HG02763 (cell line): ENCODE data around the gene ARFRP1.
A peak's percentile ranks its signal among the peaks of the same experiment; 100 is the strongest.

Experiments used
- ATAC-seq: cut with Tn5 transposase; IDR thresholded peaks from one replicate; pipeline ENCODE4 v1.9.1; 2021; ENCODE audit warnings: mild to moderate bottlenecking, moderate library complexity; ENCODE audit not compliant: unreplicated experiment

ARFRP1 gene, protein sequence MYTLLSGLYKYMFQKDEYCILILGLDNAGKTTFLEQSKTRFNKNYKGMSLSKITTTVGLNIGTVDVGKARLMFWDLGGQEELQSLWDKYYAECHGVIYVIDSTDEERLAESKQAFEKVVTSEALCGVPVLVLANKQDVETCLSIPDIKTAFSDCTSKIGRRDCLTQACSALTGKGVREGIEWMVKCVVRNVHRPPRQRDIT

DNA sequence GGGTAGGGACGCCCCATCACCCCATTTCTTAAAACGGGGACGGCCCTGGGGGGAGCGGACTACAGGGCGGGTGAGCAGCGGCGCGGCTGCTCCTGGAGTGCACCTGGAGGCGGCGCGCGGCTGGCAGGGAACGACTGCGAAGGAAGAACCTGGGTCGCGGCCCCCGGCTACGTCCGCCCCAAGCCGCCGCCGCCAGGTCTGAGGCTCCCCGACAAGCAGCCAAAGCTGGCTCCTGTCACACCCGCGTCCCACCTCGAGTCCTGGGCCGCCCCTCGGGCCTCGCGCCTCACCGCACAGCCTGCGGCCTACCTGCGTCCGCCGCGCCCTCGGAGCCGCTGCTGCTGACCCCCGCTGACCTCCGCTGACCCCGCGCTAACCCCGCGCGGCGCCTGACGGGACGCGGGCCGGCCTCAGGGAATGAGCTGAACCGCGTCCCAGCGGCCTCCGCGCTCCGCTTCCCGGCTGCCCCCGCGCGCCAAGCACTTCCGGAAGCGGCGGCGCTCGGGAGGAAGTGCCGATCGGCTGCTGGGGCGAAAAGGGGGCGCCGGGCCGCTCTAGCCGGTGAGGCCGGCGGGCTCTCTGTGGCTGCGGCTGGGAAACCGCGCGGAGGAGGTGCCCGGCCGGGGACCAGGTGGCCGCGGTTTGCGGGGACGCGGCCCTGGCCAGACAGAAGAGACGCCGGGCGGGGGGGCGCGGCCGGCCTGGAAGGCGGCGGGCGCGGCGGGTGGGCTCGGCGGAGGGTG is at the start of gene ARFRP1, which contains the start of gene ZGPAT:
Gene ARFRP1, minus strand, starts transcription at position 419 of the 743 bp plus-strand sequence. CDS start 885 bp downstream, outside the sequence.
Gene ZGPAT, plus strand, starts transcription at position 482 of the 743 bp plus-strand sequence. CDS start 542 bp downstream, outside the sequence.
- peak; percentile 45 for ATAC-seq

DNA sequence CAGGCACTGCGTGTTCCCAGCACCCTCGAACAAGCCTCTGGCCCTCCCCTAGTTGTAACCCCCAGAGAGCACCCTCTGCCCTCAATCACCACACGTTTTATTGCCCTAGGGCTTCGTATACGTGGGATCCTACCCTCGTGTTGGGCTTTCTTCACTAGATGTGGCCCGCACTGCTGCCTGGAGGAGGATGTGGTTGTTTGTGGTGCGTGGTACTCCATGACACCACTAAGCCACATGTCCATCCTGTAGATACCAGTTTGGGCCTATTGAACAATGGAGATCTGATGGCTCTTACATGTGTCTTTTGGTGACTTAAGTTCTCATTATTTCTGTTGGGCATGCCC is 48.8 kb upstream of the ARFRP1 start:
- no peak for ATAC-seq

DNA sequence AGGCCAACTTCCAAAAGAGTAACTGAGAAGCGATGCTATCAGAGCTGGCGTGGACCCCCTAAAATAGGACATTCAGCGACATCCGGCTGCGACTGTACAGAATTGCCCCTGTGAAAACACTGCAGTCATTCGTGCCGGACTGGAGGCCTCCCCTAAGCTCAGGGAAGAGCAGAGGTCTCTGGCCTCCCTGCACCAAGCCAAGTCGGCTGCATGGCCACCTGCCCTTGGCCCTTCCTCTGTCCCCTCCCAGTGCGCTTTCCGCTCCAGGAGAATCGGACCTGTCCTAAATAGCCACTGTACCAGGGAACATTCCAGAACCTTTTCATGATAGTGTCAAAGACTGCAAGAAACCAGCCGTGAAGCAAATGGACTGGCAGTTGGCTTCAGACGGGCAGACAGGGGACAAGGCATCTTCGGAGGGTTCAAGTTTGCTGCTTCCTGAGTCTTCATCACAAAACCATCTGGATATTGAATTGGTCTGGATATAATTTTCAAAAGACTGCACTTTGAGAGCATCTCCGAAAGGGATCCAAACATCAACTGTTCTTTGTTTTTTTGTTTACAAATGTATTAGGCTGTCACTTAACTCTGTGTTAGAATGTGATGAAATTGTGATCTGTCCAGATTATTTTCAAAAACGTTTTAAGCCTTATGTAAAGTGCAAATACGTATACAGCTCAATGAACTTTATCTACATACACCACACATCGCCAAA is 48.3 kb upstream of the ARFRP1 start:
- no peak for ATAC-seq

DNA sequence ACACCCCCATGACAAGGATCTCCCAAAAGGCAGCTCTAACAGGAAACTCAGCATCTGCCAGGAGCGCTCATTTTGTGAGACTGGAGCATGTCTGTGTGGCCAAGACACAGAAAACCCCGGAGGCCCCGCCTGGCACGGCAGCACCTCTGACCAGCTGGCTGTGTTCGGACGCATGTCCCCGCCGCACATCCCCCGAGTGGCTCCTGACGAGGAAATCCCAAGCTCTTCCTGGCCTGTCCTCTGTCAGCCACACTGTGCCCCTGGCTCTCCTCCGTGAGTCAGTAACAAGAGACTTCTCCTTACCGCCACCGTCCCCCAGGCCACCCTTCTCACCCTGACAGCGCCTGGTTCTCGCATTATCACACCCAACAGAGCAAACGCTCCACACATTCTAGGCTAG is 46.2 kb upstream of the ARFRP1 start:
- no peak for ATAC-seq

DNA sequence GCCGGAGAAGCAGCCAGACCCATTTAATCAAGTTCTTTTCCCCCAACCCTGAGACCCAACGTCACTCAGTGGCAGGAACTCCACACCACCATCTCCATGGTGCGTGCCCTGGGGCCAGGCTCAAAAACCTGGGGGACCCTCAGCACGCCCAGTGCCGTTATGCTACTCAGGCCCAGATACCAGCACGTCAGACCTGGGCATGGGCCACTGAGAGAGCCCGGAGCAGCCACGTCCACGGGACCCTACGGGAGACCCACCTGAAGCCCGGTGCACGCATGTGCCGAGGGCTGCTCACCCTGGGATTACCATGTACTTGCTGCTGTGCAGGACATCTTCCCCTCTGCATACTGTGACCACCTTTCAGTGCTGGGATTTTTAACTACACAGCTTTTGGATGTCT is 45.6 kb upstream of the ARFRP1 start:
- ATAC-seq, result no peak

DNA sequence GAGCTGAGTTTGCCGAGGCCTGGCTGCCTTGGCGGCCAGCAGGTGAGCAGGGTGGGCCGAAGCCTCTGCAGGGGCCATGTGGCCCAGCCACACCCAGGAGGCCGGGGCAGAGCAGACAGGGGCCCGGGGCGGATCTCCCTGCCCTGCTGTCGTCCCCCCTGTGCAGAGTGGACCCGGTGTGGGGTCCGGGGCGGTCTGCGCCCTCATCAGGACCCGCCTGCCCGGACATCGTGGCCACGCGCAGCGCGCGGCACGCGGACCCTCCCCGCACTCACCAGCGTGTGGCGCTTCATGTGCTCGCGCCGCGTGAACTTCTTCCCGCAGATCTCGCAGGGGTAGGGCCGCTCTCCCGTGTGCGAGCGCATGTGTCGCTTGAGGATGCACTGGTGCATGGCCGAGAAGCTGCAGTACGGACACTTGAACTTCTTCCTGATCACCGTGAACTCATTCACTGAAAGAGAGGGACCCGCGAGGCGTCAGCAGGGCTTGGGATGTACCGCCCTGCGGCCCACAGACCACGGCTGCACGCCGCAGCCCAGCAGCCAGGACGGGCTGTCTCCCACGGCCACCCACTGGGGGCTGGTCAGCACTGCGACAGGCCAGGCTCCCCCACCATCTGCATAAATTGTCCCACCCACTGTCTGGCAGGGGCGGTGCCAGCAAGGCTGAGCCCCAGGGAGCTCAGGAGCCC is 44.8 kb upstream of the ARFRP1 start:
- no peak for ATAC-seq

DNA sequence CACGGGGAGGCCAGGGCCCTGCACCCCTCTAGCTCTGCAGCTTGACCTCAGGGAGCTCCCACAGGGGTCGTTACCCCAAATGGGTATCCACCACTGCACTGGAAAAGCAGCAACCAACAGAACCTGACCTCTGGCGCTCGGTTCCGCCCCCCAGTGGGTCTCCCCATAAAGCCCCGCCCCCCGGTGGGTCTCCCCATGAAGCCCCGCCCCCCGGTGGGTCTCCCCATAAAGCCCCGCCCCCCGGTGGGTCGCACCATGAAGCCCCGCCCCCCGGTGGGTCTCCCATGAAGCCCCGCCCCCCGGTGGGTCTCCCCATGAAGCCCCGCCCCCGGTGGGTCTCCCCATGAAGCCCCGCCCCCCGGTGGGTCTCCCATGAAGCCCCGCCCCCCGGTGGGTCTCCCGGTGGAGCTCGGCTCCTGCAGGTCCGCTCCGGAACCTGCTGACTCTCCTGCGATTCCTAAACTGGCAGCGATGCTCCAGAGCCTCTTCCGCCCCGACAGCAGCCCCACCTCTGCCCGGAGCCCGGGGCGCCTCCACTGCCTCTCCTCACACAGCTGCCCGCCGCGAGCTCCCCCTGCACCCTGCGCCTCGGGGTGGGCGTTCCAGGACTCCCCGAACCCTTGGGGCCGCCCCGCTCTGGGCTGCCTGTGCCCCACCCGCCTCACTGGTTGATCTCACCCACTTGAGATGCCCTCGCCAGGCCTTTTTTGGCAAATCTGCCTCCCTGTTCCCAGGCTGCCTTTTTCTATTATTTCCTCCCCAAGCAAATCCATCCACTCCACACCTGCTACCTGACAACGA is 43.9 kb upstream of the ARFRP1 start:
- ATAC-seq, result no peak

DNA sequence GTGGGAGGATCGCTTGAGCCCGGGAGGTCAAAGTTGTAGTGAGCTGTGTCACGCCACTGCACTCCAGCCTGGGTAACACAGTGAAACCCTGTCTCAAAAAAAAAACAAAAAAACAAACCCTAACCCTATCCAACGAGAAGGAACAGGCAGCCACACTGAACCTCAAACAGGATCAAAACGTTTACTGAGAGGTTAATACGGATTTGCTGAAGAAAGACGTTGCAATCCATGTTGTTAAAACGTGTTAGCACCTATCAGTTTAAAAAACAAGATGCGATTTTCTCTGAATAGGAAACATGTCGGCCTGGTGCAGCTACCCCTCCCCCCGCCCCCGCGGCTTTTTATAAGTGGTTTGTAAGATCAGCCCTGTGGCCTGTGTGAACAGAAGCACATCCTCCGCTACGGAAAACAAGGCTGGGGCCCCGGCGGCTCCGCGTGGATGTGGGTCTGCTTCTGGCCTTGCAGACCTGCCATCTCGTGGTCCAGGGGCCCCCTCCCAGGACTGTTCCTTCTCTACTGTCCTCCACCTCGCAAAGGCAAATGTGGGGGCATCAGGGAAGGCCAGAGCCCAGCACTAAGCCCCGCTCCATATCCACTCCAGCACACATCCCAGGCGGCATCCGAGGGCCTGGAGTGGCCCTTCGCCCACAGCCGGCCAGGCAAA is 43.2 kb upstream of the ARFRP1 start:
- ATAC-seq, result no peak

DNA sequence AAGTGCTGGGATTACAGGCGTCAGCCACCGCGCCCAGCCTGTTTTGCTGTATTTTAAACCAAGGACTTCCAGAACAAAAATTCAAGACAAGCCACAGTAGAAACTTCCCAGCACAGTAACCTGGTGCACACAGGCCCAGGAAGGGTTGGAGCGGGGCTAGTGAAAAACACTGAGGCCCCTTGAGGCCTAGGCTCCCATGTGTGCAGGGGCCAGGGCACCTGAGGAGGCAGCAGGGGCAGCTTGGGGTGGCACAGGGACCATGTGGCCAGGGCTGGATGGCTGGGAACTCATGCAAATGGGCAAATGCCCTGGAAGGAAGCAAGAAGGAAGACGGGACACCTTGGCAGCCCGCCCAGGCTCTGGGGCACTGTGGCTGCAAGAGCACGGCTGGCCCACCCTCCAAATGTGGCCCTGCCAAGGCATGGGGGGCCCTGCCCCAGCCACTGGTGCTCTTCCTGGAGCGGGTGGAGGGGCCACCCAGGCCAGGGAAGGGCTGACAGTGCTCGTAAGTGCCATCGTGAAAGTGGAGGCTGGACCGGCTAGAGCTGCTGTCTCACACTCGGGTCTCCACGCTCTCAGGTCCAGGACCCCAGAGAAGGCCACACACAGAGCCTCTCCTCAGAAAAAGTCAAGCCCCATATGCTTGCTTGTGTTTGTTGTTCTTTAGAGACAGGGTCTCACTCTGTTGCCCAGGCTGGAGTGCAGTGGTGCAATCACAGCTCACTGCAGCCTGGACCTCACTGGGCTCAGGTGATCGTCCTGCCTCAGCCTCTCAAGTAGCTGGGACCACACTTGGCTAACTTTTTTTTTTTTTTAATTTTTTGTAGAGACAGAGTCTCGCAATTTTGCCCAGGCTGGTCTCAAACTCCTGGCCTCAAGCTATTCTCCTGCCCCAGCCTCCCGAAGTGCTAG is 42.1 kb upstream of the ARFRP1 start:
- ATAC-seq, result no peak

DNA sequence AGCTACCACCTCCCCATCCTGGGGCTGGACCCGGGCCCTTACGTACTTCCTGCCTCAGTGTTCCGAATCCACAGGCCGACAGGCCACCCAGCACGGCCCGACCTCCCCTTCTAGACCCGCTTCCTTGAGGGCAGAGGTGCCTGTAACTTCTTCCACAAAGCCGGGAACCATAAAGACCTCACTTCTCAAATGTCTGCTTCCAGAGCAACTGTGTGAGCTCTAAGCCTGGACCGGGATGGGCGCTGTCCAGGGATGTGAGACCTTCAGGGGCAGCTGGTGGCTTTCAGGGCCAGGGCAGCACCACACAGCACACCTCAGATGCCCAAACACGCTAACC is 41.1 kb upstream of the ARFRP1 start:
- no peak for ATAC-seq

DNA sequence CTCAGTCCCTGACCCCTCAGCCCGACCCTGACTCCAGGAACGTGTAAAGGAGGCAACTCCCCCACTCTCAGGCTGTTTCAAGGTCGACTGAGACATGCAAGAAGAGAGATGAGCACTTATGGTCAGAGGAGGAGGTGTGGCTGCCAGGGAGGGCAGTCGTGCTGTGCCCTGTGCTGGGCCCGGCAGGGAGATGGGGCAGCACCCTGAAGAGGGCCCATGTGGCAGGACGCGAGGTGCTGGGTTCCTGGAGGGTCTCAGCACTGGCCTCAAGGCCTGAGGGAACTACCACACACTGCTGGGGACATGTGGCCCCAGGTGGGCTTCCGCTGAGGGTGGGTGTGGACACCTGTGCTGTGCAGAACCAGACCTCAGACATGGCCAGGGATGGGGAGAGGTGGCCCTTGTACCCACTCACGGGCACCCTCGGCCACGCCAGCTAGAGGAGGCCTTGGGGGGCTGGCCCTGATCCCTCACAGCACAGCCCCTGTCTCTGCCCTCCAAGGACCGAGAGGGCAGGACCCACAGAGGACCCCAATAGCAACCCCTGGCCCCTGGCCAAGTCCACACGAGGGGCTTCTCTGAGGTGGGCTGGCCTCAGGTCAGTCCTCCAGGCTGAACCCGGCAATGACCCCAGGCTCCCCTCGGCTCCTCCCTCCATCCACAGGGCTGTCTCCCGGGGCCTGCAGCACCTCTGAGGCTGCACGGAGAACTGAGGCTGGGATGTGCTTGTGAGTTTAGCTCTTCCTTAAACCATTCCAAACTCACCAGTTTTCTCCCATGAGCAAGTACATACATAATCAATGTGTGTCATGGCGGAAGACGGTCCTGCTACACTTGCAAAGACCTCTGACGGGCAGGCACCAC is 40.5 kb upstream of the ARFRP1 start:
- ATAC-seq, result no peak

DNA sequence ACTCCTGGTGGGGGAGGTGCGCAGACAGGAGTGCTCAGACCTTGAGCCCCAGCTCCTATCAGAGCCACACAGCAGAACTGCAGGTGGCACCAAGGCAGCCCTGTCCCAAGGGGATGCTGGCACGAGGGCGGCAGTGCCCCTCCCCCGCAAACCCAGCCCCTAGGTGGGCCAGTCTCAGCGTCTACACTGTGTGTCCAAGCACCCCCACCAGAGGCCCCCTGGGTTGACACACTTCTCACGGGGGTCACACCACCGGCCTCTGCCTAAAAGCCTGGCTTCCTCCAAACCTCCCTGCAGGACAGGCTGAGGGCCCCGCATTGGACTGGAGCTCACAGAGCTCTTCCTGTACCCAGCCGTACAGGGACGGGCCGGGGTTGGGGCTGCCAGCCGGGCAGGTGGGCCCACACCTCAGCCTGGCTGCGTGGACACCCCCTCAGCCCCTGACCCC is 39.9 kb upstream of the ARFRP1 start:
- no peak for ATAC-seq

DNA sequence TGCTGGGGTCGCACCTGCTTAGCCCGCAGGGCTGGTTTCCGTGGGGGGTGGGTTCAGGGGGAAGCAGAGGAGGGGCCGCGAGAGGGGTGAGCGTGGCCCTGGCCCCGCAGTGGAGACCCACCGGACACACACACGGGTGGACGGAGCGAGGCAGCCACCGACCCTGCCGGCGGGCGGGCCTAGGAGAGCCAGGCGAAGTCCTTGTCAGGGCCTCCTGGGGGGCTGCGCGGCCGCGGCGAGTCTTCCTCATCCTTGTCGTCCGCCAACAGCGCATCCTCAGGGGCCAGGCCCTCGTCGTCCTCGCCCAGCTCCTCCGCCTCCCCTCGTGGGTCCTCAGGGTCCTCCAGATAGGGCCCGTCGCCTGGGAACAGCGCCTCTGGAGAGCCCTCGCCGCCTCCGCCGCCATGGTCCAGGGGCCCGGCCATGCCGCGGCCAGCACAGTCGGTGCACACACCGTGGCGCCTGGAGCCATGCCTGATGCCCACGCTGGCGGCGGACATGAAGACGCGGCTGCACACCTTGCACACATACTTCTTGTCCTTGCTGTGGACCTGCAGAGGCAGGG is 39.1 kb upstream of the ARFRP1 start:
- no peak for ATAC-seq

DNA sequence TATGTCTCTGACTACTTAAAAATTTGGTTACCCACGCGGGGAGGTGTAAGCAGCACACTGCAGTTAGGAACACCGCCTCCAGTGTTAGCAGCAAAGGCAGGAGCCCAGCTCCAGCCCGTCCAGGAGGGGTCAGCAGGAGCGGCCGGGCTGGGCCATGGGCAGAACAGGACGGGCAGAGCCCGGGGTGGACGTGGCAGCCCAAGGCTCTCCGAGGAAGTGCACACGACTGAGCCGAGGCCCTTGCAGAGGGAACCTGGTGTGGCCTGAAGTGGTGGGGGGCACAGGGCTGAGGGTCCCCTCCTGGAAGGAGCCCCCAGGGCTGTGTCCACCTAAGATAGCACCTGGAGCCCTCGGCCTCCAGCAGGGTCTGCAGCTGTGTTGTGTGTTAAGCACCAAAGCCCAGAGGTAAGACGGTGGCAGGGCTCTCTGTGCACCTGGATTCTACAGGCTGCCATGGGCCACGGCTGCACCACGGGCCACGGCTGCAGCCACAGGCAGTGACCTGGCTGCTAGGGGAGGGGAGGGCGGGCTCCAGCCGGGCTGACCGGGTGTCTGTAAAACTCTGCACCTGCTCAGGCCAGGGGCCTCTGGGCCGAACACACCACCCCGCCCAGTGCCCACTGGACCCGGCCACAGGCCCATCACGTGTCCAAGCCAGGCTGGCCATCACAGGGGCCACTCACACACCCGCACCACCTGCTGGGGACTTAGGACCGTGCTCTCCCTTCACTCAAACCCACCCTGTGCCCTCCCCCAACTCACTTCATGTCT is 38.4 kb upstream of the ARFRP1 start:
- ATAC-seq, result no peak

DNA sequence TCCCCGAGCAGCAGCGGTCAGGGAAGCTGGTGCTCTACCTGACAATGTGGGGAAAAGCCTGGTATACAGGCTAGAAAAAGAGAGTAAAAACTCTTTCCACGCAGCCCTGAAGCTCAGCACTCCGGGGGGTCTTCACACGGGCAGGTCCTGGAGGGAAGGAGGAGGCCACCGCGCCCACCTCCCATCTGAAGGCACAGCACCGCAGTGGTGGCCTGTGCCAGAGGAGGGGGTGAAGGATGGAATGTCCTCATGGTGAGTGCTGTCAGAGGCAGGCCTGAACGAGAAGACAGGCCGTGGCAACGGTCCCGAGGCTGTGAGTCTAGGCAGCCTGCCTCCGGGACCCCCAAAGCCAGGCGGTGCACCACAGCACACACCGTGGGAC is 37.6 kb upstream of the ARFRP1 start:
- ATAC-seq, result no peak

DNA sequence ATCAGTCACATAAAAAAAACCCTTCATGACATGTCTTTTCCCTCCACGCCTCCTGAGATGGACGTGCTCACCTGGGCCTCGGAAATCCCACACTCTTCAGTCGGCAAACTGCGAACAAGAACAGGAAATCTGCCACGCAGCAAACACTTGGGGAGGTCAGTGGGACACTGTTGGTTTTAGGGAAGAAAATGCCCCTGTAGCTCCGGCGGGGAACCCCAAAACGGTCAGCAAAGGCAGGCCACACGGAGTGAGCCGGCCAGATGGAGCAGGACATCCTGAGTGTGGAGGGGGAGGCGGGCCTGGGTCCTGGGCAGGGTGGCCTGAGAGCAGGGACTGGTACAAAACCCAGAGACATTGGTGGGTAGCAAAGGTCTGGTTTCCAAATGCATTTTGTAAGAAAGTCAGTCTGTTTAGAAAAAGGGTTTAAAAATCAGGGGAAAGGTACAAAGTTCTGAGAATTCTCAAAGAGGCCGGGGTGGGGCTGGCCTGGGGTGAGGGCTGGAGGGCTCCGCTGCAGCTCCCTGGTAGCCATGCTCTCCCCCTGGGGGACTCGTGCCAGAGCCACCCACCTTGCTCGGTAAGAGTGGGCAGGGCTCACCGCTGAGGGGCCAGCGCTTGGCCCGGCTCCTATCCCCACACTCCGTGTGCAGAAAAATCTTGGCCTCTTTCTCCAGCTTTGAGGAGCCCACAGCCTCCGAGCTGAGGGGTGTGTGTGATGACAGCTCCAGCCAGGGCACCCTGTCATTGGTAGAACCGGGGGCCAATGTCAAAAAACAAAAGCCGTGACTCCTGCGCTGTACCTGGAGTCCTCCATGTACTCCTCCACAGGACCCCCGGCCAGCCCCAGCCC is 37.0 kb upstream of the ARFRP1 start:
- no peak for ATAC-seq
